HG03196 (cell line): ENCODE data around the gene ALDH16A1.

Experiments used
- ATAC-seq: cut with Tn5 transposase; IDR thresholded peaks from one replicate; pipeline ENCODE4 v1.9.1; 2021; ENCODE audit not compliant: unreplicated experiment

The ALDH16A1 gene

DNA sequence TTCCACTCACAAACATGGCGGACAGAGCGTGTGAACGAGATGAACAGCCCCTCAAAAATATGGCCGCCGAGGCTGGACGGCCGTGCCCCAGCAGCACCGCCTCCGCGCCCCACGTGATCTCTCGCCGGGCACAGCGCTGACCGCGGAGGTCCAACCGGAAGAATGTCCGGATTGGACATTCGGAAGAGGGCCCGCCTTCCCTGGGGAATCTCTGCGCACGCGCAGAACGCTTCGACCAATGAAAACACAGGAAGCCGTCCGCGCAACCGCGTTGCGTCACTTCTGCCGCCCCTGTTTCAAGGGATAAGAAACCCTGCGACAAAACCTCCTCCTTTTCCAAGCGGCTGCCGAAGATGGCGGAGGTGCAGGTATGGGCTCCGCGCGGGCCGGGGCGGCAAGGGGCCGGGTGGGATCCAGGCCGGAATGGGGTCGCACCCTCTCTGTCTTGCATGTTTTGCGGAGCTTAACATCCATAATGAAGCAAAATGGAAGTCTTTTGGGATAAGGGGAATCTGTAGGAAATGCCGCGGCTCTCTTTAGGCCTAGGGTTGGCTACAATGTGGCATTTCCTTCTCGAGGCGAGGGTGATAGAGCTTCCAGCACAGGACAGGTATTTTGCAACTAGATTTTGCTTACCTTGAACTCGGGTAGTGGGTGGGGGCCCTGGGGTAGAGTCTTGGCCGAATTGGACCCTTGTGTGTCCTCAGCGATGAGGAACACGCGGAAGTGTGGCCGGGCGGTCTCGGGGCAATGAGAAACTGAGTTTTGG lies 34.4 kb downstream of the ALDH16A1 start, which contains the start of gene RPL13A:
TSS of gene RPL13A (plus strand) at position 332 of the 769 bp plus-strand sequence. CDS start at position 354, 22 bp downstream.
- peak; percentile 93 for ATAC-seq

DNA sequence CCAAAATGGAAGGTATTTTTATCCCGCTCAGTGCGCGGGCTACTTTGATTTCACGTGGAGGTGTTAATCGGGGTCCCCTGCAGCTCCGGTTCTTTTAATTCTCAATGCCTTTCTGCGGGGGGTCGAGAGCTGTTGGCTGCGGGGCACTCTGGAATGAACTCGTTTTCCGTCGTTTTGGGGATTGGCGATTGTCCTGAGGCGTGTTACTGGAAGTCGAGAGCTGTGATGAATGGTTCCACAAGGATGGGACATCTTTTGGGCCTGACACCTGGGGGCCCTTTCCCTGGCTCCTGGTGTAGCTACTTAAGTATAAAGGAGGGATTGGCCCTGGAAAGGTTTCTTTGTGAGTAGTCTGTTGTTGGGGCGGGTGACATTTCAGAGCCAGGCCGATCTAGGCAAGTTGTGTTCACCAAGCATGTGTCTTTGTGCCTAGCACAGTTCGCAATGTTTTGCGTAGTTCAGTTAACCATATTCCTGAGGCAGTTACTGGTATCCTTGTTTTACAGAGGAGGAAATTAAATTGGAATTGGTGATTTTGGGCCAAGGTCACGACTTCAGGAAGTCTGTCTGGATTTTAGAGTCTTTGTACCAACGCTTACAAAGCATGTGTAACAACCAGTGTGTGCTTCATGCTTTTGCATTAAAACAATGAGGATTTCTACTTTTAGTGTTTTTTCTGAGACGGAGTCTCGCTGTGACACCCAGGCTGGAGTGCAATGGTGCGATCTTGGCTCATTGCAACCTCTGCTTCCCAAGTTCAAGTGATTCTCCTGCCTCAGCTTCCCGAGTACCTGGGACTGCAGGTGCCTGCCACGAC lies 35.2 kb downstream of the ALDH16A1 start:
- no peak for ATAC-seq

DNA sequence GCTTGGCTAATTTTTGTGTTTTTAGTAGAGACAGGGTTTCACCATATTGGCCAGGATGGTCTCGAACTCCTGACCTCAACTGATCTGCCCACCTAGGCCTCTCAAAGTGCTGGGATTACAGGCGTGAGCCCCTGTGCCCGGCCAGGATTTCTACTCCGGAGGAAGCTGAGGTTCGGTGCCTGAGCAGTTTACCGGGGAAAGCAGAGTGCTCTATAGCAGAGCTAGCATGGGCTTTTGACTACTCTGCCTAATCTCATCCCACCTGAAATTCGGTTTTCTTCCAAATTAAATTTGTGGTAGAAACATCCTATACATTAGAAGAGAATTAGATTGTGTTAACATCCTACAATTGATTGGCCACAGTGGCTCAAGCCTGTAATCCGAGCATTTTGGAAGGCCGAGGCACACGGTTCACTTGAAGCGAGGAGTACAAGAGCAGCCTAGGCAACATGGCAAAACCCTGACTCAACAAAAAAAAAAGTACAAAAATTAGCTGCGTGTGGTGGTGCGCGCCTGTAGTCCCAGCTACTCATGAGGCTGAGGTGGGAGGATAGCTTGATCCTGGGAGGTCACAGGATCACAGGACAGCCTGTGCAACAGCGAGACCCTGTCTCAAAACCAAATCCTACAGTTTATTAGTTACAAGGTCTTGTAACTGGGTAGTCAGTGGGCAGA lies 36.0 kb downstream of the ALDH16A1 start:
- ATAC-seq, result no peak

DNA sequence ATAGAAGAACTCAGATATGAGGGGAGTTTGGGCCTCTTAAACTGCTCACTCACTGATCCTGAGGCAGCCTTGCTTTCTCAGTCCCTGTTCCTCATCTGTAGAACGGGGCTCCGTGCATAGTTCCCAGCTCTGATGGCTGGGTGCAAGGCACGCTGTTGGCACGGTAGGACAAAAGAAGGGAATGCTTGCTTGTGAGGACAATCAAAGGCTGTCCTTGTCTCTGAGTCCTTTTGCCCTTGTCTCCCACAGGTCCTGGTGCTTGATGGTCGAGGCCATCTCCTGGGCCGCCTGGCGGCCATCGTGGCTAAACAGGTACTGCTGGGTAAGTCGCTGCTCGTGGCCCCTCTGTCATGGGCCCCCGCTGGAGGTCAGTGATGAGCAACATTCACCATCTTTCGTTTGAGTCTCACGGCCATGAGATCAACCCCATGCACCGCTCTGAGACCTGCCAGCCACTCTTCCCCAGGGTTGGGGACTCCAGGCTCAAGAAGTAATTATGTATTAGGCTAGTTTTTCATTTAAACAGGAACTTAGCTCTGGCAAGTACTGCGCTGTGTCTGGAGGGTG lies 36.7 kb downstream of the ALDH16A1 start:
- ATAC-seq, result no peak

DNA sequence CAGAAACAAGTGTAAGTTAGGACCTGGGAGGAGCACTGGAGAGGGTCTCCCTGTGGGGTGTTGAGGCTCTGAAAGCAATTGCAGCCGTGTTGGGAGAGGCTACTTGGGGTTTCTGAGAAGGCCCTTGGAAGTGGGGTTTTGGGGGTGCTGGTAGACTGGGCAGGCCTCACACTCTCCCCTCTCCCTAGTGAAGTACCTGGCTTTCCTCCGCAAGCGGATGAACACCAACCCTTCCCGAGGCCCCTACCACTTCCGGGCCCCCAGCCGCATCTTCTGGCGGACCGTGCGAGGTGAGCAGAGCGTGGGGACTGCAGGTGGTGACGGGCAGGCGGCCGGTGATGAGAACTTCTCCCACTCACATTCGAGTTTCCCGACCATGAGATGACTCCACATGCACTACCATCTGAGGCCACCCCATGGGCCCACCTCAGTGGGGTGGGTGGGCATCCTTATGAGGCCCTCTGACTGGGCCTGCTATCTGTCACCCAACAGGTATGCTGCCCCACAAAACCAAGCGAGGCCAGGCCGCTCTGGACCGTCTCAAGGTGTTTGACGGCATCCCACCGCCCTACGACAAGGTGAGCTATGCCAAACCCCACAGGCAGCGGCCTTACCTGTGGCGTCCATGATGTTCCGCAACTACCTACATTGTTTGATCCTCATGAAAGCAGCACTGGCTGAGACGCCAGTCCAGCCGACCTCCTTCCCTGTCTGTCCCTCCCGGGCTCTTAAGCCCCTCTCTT lies 37.4 kb downstream of the ALDH16A1 start:
- ATAC-seq, result no peak

DNA sequence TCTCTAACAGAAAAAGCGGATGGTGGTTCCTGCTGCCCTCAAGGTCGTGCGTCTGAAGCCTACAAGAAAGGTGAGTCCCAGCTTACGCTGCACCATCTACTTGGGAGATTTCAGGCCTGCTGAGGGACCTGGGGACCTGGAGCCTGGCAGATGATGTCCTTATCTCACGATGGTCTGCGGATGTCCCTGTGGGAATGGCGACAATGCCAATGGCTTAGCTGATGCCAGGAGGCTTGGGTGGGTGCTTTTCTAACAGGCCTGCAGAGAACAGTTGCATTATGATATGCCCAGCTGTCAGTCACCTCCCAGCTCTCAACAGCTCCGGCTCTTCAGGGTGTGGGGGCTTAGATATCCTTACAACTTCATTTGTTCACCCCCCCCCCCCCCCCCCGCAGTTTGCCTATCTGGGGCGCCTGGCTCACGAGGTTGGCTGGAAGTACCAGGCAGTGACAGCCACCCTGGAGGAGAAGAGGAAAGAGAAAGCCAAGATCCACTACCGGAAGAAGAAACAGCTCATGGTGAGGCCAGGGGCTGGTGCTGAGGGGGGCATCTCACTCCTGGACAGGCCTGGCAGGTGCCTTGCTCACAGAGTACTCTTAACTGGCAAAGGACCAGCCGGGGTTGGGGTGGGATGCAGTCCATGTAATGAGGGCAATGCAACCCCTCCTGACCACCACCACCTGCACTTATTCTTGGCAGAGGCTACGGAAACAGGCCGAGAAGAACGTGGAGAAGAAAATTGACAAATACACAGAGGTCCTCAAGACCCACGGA lies 38.2 kb downstream of the ALDH16A1 start:
- no peak for ATAC-seq

DNA sequence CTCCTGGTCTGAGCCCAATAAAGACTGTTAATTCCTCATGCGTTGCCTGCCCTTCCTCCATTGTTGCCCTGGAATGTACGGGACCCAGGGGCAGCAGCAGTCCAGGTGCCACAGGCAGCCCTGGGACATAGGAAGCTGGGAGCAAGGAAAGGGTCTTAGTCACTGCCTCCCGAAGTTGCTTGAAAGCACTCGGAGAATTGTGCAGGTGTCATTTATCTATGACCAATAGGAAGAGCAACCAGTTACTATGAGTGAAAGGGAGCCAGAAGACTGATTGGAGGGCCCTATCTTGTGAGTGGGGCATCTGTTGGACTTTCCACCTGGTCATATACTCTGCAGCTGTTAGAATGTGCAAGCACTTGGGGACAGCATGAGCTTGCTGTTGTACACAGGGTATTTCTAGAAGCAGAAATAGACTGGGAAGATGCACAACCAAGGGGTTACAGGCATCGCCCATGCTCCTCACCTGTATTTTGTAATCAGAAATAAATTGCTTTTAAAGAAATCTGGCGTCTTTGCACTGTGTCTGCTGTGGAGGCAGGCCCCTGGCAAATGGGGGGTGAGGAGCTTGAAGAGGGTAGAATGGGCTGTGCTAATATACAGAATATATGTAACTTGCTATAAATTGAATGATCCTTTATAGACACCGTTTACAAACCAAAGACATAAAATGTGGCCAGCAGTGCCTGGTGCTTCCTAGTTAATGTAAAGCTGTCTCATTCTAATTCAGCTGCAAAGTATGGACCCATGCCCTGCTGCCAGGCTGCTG lies 39.0 kb downstream of the ALDH16A1 start:
- ATAC-seq, result no peak

DNA sequence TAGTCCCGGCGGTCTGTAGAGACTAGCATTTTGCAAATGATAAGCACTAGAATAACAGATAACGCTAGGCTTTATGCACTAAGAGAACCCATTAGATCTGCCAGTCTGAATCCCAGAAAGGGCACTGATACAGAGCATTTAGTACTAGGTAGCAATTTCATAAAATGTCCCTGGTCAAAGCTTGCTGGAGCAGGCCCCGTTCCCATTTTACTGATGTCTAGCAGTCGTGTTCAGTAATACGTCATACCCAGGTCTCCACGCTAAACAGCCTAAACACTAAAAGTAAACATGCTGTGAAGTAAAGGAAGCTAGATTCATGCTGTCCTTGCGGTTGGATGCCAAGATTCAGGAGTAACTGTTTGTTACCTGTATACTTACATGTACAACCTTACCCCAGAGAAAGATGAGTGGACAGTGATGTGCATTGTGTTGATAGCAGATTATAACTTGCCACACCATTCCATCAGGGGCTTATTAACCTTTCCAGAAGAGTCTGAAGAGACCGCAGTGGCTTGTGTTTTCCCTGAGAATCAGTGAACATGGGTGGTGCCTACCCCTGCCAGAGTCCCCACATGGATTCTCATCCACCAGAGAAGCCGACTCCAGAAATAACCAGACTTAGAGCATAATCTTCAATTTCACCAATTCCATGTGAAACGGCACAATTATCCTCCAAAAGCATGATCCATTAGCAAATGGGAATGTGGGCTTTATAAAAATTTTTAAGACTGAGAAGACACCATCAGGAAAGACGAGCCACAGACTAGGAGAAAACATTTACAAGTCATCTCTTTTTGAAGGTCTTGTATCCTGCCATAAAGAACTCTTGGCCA lies 39.8 kb downstream of the ALDH16A1 start:
- ATAC-seq, result no peak

DNA sequence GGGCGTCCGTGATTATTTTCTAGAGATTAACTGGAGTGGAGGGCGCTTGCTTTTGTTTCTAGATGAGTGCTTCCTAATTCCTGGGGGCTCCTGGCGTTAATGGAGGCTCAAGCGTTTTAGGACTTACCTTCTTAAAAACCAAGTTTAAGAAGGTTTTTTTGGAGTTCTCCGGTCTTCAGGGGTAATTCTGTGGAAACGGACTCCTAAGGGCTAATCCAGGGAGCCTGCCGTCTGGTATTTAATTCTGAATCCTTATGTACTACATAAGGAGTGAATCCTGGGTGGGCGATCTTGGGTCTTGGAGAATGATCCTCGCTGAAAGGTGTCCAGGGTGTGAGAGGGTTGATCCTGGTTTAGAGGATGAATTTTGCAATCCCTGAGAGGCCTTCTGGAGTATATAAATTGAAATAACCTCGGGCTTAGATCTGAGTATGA lies 43.6 kb downstream of the ALDH16A1 start:
- ATAC-seq, result no peak

DNA sequence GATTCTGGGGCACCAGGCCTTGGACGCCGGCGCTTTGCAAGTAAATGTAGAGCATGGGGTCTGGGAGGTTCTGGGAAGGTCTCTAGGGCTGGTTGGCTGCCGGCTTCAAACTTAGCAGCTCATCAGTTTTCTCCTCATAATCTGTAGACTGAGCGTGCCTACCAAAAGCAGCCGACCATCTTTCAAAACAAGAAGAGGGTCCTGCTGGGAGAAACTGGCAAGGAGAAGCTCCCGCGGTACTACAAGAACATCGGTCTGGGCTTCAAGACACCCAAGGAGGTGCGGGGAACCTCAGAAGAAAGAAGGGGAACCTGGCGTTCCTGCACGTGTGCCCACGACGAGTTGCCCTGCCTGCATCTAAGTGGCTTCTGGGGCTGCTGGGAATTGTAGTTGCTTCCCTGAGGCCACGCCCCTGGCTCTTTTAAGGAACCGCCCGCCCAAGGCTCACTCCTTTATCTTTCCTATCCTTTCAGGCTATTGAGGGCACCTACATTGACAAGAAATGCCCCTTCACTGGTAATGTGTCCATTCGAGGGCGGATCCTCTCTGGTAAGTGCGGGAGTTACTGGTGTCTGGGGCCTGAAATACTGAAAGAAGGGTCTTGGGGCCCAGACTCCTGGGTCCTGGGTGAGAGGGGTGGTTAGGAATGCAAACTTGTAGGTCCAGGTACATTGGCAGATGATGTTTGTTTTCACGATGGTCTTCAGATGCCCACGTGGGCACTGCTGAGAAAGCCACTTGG lies 44.2 kb downstream of the ALDH16A1 start:
- no peak for ATAC-seq

DNA sequence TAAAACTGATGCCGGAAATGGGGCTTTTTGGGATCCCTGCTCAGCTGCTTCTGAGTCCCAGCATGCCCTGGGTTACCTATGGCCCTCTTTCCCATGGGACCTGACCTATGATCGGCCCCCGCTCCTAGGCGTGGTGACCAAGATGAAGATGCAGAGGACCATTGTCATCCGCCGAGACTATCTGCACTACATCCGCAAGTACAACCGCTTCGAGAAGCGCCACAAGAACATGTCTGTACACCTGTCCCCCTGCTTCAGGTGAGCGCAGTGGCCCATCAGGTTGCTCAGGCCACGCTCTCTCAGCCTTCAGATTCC lies 44.7 kb downstream of the ALDH16A1 start:
- ATAC-seq, result no peak

DNA sequence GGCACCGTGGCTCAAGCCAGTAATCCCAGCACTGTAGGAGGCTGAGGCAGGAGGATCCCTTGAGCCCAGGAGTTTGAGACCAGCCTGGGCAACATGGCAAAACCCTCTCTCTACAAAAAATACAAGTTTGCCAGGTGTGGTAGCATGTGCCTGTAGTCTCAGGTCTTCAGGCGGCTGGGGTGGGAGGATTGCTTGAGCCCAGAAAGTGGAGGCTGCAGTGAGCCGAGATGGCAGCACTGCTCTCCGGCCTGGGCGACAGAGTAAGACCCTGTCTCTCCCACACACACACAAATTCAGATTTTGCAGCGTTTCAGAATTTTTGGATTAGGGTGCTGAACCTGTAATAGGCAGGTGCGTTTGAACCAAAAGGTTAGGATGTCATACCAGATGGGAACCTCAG lies 45.5 kb downstream of the ALDH16A1 start:
- no peak for ATAC-seq

DNA sequence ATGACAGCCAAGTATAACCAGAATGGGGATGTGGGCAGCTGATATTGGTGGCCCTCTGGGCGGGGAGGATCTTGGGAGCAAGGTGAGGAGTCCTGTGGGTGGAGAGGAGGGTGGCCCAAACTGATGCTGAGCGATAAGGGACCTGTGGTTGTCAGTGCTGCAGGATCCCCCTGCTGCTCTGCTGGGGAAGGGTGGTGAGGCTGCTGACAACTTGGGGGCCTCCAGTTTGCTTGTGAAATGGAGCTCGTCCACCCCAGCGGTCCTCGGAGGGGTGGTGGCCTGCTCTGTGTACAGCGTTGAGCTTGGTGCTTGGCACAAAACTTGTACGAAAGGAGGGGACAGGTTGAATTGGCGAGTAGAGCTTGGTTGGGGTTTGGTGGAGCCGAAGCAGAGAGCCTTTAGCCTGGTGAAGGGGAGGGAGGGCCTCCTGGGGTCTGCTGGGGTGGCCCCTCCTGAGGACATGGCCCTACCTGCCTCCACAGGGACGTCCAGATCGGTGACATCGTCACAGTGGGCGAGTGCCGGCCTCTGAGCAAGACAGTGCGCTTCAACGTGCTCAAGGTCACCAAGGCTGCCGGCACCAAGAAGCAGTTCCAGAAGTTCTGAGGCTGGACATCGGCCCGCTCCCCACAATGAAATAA lies 46.1 kb downstream of the ALDH16A1 start:
- no peak for ATAC-seq

DNA sequence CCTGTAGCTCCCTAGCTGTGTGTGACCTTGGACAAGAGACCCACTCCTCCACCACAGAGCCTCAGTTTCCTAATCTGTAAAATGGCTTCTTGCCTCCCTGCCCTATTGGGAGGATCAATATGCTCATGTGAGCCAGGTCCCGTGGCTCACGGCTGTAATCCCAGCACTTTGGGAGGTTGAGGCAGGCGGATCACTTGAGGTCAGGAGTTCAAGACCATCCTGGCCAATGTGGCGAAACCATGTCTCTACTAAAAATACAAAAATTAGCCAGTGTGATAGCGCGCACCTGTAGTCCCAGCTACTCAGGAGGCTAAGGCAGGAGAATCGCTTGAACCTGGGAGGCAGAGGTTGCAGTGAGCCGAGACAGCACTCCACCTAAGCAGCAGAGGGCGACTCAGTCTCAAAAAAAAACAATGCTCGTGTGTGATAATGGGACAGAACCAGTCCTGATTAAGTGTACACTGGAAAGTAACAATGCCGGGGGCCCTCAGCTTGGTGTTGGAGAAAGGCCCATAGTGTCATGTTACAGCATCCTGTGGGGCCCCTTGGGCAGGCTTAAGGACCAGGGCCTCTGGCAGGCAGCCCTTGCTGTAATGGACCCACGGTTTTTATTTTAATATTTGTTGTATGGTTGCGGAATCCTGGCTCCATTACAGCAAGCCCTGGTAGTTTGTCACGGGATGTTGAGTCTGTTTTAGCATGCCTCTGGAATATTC lies 50.0 kb downstream of the ALDH16A1 start:
- no peak for ATAC-seq

DNA sequence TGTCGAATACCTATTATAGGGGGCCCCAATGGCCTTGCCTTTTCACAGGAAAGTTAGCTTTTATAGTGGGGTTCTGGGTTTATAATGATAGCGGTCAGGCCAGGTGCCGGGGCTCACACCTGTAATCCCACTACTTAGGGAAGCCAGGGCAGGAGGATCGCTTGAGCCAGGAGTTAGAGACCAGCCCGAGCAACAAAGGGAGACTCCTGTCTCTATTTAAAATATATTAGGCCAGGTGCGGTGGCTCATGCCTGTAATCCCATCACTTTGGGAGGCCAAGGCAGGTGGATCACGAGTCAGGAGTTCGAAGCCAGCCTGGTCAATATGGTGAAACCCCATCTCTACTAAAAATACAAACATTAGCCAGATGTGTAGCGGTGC lies 50.5 kb downstream of the ALDH16A1 start:
- ATAC-seq, result no peak

DNA sequence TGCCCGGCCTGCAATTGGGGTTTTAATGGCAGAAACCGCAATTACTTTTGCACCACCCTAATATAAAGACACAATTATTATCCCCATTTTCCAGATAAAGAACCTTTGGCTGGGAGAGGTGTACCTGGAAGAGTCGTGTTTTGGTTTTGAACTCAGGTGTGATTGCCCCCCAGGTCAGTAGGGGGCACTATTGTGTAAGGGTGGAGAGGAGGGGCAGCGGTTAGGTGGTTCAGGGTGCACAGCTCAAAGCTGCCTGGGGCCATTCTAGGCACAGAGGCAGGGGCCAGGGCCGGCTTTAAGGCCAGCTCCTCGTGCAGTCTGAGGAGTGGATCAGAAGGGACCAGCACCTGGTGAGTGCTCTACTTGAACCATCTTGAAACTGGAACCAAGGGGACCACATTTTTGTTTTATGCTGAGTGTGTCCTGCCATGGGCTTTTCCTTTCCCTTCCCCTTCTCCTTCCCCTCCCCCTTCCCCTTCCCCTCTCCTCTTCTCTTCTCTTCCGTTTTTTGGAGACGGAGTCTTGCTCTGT lies 53.6 kb downstream of the ALDH16A1 start:
- no peak for ATAC-seq
